HepG2 (cell line): ENCODE results near the gene SERPINB7. TPM values are rescaled to one million over a fixed set of nuclear protein-coding genes. Genes with fewer than 3 reads are reported as not detected.

Experiments
- ATAC-seq: fragments of 200-7000 bp; cut with Tn5 transposase; 3 replicates; pipeline ENCODE4 v1.9.1; 2020; ENCODE audit warnings: mild to moderate bottlenecking, moderate library complexity
- BruUV-seq: library from RNA; stranded (reverse); fragments of 400-500 nt; replicated peaks from 2 replicates; lab custom pipeline; 2021; lab: Mats Ljungman, UMichigan
- CTCF ChIA-PET: fragments of 300-600 bp; formaldehyde crosslinking; extraction: SDS; loops from one replicate; lab custom pipeline; 2021; ENCODE audit warnings: low total read pairs, inconsistent platforms, low intra/inter-chr PET ratio; lab: Yijun Ruan, JAX
- POLR2A ChIA-PET: fragments of 350-600 bp; sonication (Branson Sonifier 250); formaldehyde crosslinking; loops from one replicate; lab custom pipeline; 2020; ENCODE audit warnings: antibody characterized with exemption, inconsistent platforms; lab: Yijun Ruan, JAX
- DNase-seq: peaks from one replicate; pipeline ENCODE4 v3.0.0-alpha.2; 2015; ENCODE audit warnings: low spot score
- FAIRE-seq: peaks from 3 replicates; lab custom pipeline; 2011; peaks lifted over from hg19 to GRCh38; lab: Jason Lieb, UNC
- H2AFZ ChIP-seq: one replicate; pipeline ENCODE4 v1.6.1; 2011; ENCODE audit warnings: low read length, inconsistent platforms
- H3K27ac ChIP-seq: fragments of 300-600 bp; 3 replicates; pipeline ENCODE4 v1.8.0; 2011; ENCODE audit warnings: mixed run types, mild to moderate bottlenecking, mixed read lengths, low read length, inconsistent platforms; ENCODE audit not compliant: insufficient read depth; ENCODE audit errors: extremely low read length
- H3K27me3 ChIP-seq, 2 experiments: fragments of 200-600 bp in 1 of 2; 2 replicates in 1 of 2; 3 replicates in 1 of 2; pipeline versions ENCODE4 v1.6.0 to v1.8.0; 2011; ENCODE audit warnings: low read length in 2 of 2, mild to moderate bottlenecking in 2 of 2, moderate library complexity in 2 of 2, inconsistent platforms in 1 of 2; ENCODE audit not compliant: insufficient read depth in 2 of 2, control insufficient read depth in 1 of 2
- H3K36me3 ChIP-seq, 2 experiments: fragments of 200-600 bp in 1 of 2; replicated peaks in 1 of 2; 2 replicates in 1 of 2; 3 replicates in 1 of 2; pipeline versions ENCODE4 v1.5.1 to v1.8.0; 2011; ENCODE audit warnings: low read length in 2 of 2, inconsistent platforms in 1 of 2; ENCODE audit not compliant: insufficient read depth in 2 of 2, control insufficient read depth in 1 of 2
- H3K4me1 ChIP-seq: 2 replicates; pipeline ENCODE4 v1.5.1; 2012; ENCODE audit warnings: low read length, inconsistent platforms; ENCODE audit not compliant: insufficient read depth
- H3K4me2 ChIP-seq: 2 replicates; pipeline ENCODE4 v1.6.0; 2011; ENCODE audit warnings: low read depth, low read length, inconsistent platforms
- H3K4me3 ChIP-seq, 3 experiments: fragments of 200-600 bp in 1 of 3; sonication (generic), shearing (Covaris generic) in 1 of 3; replicated peaks in 1 of 3; 2 replicates each; pipeline ENCODE4 v1.5.1; 2011 to 2016; ENCODE audit warnings: low read length in 3 of 3, inconsistent platforms in 2 of 3, low read depth in 2 of 3, mild to moderate bottlenecking in 2 of 3, control low read depth in 1 of 3, mixed read lengths in 1 of 3; ENCODE audit not compliant: insufficient read depth in 1 of 3
- H3K79me2 ChIP-seq: one replicate; pipeline ENCODE4 v1.6.1; 2011; ENCODE audit warnings: low read length, inconsistent platforms; ENCODE audit not compliant: insufficient read depth
- H3K9ac ChIP-seq: 2 replicates; pipeline ENCODE4 v1.6.0; 2011; ENCODE audit warnings: mild to moderate bottlenecking, low read depth, low read length, inconsistent platforms; ENCODE audit not compliant: insufficient read depth
- H3K9me3 ChIP-seq: 2 replicates; pipeline ENCODE4 v1.5.1; 2012; ENCODE audit warnings: mild to moderate bottlenecking, low read length
- H4K20me1 ChIP-seq: 2 replicates; pipeline ENCODE4 v1.6.0; 2011; ENCODE audit warnings: inconsistent platforms, mild to moderate bottlenecking, low read length, moderate library complexity; ENCODE audit not compliant: insufficient read depth
- CBX2 ChIP-seq, 2 experiments: fragments of 200-600 bp in 1 of 2; sonication (generic); formaldehyde crosslinking in 1 of 2; IDR thresholded peaks; 2 replicates each; pipeline versions ENCODE4 v1.7.0 to v1.8.1; 2018 to 2022; ENCODE audit warnings: low read depth in 2 of 2, low read length in 1 of 2, mild to moderate bottlenecking in 1 of 2, missing genetic modification reagents in 1 of 2
- SMAD9 ChIP-seq: sonication (generic); formaldehyde crosslinking; IDR thresholded peaks from 2 replicates; pipeline ENCODE4 v1.5.1; 2020; ENCODE audit warnings: mild to moderate bottlenecking, missing genetic modification reagents
- SNAI1 ChIP-seq: sonication (generic); formaldehyde crosslinking; IDR thresholded peaks from 2 replicates; pipeline ENCODE4 v1.5.0; 2020; ENCODE audit warnings: mild to moderate bottlenecking, missing genetic modification reagents, borderline replicate concordance
- SPEN ChIP-seq: sonication (generic); formaldehyde crosslinking; IDR thresholded peaks from 2 replicates; pipeline ENCODE4 v1.5.1; 2020; ENCODE audit warnings: low read depth, mild to moderate bottlenecking, missing genetic modification reagents
- ZBTB8A ChIP-seq: sonication (generic); formaldehyde crosslinking; IDR thresholded peaks from 2 replicates; pipeline ENCODE4 v1.4.0; 2020; ENCODE audit warnings: mild to moderate bottlenecking, low read depth, missing genetic modification reagents, borderline replicate concordance
- WGBS: methylation state at CpG from one replicate; pipeline ENCODE4 v1.1.6; 2017; ENCODE audit warnings: low lambda C conversion rate; 5-methylcytosine and 5-hydroxymethylcytosine counted together
- in situ Hi-C: cut with HindIII; loops from 2 replicates; pipeline ENCODE4 v1.10.0; 2017; ENCODE audit warnings: low pct_unique_long_range_greater_than_20kb; ENCODE audit not compliant: extremely low pct_ligation_motif_present
- intact Hi-C: fragments of 100-400 bp; cut with micrococcal nuclease; formaldehyde crosslinking; loops from one replicate; pipeline ENCODE4 v1.10.0; 2022; ENCODE audit not compliant: unreplicated experiment
- polyA plus RNA-seq, 8 experiments: library from polyadenylated mRNA; depleted of rRNA in 3 of 8; stranded (reverse) in 7 of 8; unstranded in 1 of 8; fragments of >200 nt; fragmentation: Illumina TruSeq in 4 of 8; extraction: Trizol in 4 of 8; gene quantifications; 2 replicates each; pipeline versions ENCODE4 v1.2.1 to v1.2.3, GENCODE V29; 2011 to 2016; ENCODE audit warnings: low read depth in 4 of 8, missing spikeins in 1 of 8, mixed read lengths in 1 of 8; ENCODE audit not compliant: insufficient read depth in 1 of 8
- total RNA-seq, 5 experiments: library from RNA; depleted of rRNA; stranded (reverse); fragments of >200 nt; fragmentation: Illumina TruSeq; extraction: Trizol; gene quantifications; 2 replicates each; pipeline ENCODE4 v1.2.3, GENCODE V29; 2016; ENCODE audit warnings: low read depth in 1 of 5
- TF ChIP-seq, protein P1 (sequence below): sonication (generic); formaldehyde crosslinking; IDR thresholded peaks from 2 replicates; pipeline ENCODE4 v1.4.0; 2020; ENCODE audit warnings: missing genetic modification reagents
- TF ChIP-seq, protein P2 (sequence below): IDR thresholded peaks from 2 replicates; pipeline ENCODE4 v1.6.1; 2012; ENCODE audit warnings: low read length, improper control_type of control experiment
- TF ChIP-seq, protein P3 (sequence below): sonication (generic); formaldehyde crosslinking; IDR thresholded peaks from 2 replicates; pipeline ENCODE4; 2020; ENCODE audit warnings: missing genetic modification reagents, mild to moderate bottlenecking, borderline replicate concordance
- TF ChIP-seq, protein P4 (sequence below): sonication (generic); formaldehyde crosslinking; IDR thresholded peaks from 2 replicates; pipeline ENCODE4 v1.4.0; 2020; ENCODE audit warnings: missing genetic modification reagents

SERPINB7 gene
- total and polyA plus RNA-seq, 2 of the 13 experiments (the other 11 are each of a cell fraction or from before 2014, with no cell fraction given), result not detected

GRCh38 chr18:63837590-63837989 is 62.4 kb downstream of the SERPINB7 start (continued):
- TF ChIP-seq, protein P1, sequence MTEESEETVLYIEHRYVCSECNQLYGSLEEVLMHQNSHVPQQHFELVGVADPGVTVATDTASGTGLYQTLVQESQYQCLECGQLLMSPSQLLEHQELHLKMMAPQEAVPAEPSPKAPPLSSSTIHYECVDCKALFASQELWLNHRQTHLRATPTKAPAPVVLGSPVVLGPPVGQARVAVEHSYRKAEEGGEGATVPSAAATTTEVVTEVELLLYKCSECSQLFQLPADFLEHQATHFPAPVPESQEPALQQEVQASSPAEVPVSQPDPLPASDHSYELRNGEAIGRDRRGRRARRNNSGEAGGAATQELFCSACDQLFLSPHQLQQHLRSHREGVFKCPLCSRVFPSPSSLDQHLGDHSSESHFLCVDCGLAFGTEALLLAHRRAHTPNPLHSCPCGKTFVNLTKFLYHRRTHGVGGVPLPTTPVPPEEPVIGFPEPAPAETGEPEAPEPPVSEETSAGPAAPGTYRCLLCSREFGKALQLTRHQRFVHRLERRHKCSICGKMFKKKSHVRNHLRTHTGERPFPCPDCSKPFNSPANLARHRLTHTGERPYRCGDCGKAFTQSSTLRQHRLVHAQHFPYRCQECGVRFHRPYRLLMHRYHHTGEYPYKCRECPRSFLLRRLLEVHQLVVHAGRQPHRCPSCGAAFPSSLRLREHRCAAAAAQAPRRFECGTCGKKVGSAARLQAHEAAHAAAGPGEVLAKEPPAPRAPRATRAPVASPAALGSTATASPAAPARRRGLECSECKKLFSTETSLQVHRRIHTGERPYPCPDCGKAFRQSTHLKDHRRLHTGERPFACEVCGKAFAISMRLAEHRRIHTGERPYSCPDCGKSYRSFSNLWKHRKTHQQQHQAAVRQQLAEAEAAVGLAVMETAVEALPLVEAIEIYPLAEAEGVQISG (CRISPR knock-in tag), result no peak
- TF ChIP-seq SMAD9 (CRISPR knock-in tag) (no peak), SNAI1 (CRISPR knock-in tag) (no peak)
- TF ChIP-seq, protein P2, sequence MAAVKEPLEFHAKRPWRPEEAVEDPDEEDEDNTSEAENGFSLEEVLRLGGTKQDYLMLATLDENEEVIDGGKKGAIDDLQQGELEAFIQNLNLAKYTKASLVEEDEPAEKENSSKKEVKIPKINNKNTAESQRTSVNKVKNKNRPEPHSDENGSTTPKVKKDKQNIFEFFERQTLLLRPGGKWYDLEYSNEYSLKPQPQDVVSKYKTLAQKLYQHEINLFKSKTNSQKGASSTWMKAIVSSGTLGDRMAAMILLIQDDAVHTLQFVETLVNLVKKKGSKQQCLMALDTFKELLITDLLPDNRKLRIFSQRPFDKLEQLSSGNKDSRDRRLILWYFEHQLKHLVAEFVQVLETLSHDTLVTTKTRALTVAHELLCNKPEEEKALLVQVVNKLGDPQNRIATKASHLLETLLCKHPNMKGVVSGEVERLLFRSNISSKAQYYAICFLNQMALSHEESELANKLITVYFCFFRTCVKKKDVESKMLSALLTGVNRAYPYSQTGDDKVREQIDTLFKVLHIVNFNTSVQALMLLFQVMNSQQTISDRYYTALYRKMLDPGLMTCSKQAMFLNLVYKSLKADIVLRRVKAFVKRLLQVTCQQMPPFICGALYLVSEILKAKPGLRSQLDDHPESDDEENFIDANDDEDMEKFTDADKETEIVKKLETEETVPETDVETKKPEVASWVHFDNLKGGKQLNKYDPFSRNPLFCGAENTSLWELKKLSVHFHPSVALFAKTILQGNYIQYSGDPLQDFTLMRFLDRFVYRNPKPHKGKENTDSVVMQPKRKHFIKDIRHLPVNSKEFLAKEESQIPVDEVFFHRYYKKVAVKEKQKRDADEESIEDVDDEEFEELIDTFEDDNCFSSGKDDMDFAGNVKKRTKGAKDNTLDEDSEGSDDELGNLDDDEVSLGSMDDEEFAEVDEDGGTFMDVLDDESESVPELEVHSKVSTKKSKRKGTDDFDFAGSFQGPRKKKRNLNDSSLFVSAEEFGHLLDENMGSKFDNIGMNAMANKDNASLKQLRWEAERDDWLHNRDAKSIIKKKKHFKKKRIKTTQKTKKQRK, result no peak

DNA sequence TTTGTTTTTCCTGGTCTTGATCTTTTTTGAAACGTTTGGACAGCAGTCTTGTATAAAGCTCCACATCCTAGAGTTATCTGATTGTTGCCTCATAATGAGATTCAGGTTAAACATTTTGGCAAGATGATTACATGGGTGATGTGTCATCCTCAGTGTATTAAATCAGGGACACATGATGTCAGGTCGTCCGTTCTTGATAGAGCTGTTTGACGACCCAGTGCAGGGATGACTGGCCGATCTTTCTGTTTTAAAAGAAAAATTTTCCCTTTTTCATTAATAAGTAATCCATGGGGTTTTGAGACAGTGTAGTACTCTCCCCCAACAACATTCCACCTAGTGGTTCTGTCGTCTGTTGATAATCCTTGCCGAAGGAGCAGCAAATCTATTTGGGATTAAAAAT is 67.8 kb downstream of the SERPINB7 start:
- FAIRE-seq (no peak), DNase-seq (no peak), ATAC-seq (no peak)
- no peaks in the 10 kb centered on the region for H3K36me3 ChIP-seq
- intact Hi-C loops, result no loop called here
- H3K79me2 ChIP-seq, result no peaks in the 10 kb centered on the region
- H3K4me2 ChIP-seq, result no peak overlapping the region
- no peaks in the 10 kb centered on the region for H3K9me3 ChIP-seq
- ChIA-PET POLR2A (no interaction called here), CTCF (no interaction called here)
- in situ Hi-C loops, result loop anchor here (25.0 kb wide), 1 partner anchor 831 kb away; no protein-coding TSS in a partner anchor
- no peak overlapping the region for H2AFZ ChIP-seq
- no peaks in the 10 kb centered on the region for H3K4me1 ChIP-seq
- no peaks in the 10 kb centered on the region for H4K20me1 ChIP-seq
- H3K9ac ChIP-seq, result no peak overlapping the region
- no peak overlapping the region for H3K4me3 ChIP-seq
- WGBS, result 23% methylated on average over 7 of the region's 7 CpGs
- BruUV-seq, result no TSS peak
- no peaks in the 10 kb centered on the region; a peak in 1 of 5 replicates for H3K27me3 ChIP-seq
- H3K27ac ChIP-seq, result no peak overlapping the region
- no peak for TF ChIP-seq CBX2 (IDR thresholded peaks at IDR 0.05; ENCODE audit: low read depth, low read length)
- no peak for TF ChIP-seq CBX2 (CRISPR knock-in tag; IDR thresholded peaks at IDR 0.05; ENCODE audit: low read depth)
- TF ChIP-seq ZBTB8A (CRISPR knock-in tag), result no peak
- no peak for TF ChIP-seq SPEN
- TF ChIP-seq, protein P3, sequence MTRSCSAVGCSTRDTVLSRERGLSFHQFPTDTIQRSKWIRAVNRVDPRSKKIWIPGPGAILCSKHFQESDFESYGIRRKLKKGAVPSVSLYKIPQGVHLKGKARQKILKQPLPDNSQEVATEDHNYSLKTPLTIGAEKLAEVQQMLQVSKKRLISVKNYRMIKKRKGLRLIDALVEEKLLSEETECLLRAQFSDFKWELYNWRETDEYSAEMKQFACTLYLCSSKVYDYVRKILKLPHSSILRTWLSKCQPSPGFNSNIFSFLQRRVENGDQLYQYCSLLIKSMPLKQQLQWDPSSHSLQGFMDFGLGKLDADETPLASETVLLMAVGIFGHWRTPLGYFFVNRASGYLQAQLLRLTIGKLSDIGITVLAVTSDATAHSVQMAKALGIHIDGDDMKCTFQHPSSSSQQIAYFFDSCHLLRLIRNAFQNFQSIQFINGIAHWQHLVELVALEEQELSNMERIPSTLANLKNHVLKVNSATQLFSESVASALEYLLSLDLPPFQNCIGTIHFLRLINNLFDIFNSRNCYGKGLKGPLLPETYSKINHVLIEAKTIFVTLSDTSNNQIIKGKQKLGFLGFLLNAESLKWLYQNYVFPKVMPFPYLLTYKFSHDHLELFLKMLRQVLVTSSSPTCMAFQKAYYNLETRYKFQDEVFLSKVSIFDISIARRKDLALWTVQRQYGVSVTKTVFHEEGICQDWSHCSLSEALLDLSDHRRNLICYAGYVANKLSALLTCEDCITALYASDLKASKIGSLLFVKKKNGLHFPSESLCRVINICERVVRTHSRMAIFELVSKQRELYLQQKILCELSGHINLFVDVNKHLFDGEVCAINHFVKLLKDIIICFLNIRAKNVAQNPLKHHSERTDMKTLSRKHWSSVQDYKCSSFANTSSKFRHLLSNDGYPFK, result no peak
- TF ChIP-seq, protein P4, sequence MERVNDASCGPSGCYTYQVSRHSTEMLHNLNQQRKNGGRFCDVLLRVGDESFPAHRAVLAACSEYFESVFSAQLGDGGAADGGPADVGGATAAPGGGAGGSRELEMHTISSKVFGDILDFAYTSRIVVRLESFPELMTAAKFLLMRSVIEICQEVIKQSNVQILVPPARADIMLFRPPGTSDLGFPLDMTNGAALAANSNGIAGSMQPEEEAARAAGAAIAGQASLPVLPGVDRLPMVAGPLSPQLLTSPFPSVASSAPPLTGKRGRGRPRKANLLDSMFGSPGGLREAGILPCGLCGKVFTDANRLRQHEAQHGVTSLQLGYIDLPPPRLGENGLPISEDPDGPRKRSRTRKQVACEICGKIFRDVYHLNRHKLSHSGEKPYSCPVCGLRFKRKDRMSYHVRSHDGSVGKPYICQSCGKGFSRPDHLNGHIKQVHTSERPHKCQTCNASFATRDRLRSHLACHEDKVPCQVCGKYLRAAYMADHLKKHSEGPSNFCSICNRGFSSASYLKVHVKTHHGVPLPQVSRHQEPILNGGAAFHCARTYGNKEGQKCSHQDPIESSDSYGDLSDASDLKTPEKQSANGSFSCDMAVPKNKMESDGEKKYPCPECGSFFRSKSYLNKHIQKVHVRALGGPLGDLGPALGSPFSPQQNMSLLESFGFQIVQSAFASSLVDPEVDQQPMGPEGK, result no peak
